ENCODE measurements around the gene FHIT. TPM values are rescaled to one million over a fixed set of nuclear protein-coding genes. Genes with fewer than 3 reads are reported as not detected.

The FHIT gene
- total and polyA plus RNA-seq, 2 of the 4 experiments (the other 2 are of a cell fraction): 0.07 TPM; not detected in 1

- no peak for DNase-seq
- no peaks in the 10 kb centered on the region for H3K27me3 ChIP-seq (ENCODE audit: control insufficient read depth, insufficient read depth, low read length)
- H3K18ac ChIP-seq (ENCODE audit: low read depth, low read length): no peak overlapping the region
- H3K27ac ChIP-seq (ENCODE audit: insufficient read depth, low read length): no peak overlapping the region
- H2BK20ac ChIP-seq (ENCODE audit: low read depth, low read length): no peak overlapping the region
- no peak overlapping the region for H2AK9ac ChIP-seq (replicated peaks; ENCODE audit: low read depth, low read length, poor library complexity)
- H3K79me1 ChIP-seq (ENCODE audit: low read depth in 1 of 2, low read length in 2 of 2): no peaks in the 10 kb centered on the region
- ChIA-PET POLR2A (ENCODE audit: unreplicated experiment) (no interaction called here), CTCF (no interaction called here)
- no peak overlapping the region for H2AK5ac ChIP-seq (ENCODE audit: low read depth, low read length)
- H3K4me3 ChIP-seq (ENCODE audit: insufficient read depth, low read depth, low read length): no peak overlapping the region
- BruUV-seq (replicated peaks): no TSS peak
- no peaks in the 10 kb centered on the region for H3K36me3 ChIP-seq (ENCODE audit: control insufficient read depth, insufficient read depth, low read length)
- dilution Hi-C loops (cut with HindIII; ENCODE audit: low sequenced_read_pairs, unreplicated experiment): no loop called here
- no peak overlapping the region for H3K56ac ChIP-seq (ENCODE audit: extremely low read depth, insufficient read depth, low read length)
- H2AFZ ChIP-seq (replicated peaks; ENCODE audit: low read length, poor library complexity): no peak overlapping the region
- no peak overlapping the region for H3K4ac ChIP-seq (ENCODE audit: low read depth, low read length)
- H3K4me1 ChIP-seq (ENCODE audit: control insufficient read depth, insufficient read depth, low read length): no peaks in the 10 kb centered on the region
- no peak overlapping the region for H3K14ac ChIP-seq (replicated peaks; ENCODE audit: low read depth, low read length)
- no peak overlapping the region for H2BK15ac ChIP-seq (ENCODE audit: low read depth, low read length)
- intact Hi-C loops (cut with micrococcal nuclease): no loop called here
- no CpG with 5 or more reads among the region's 1 CpG for WGBS, 2 experiments (ENCODE audit: extremely low coverage in 2 of 2, insufficient read length in 1 of 2)
- no peaks in the 10 kb centered on the region; the same call in 1 of the 2 replicates for H3K9me3 ChIP-seq (ENCODE audit: control insufficient read depth, insufficient read depth, low read length)
- TF ChIP-seq ELK1 (IDR thresholded peaks at IDR 0.05; ENCODE audit: borderline replicate concordance, low read depth, low read length) (no peak), NFE2L2 (IDR thresholded peaks at IDR 0.05; ENCODE audit: low read depth, low read length) (no peak), RFX5 (IDR thresholded peaks at IDR 0.05; ENCODE audit: low read depth, low read length) (no peak), CTCF (conservative IDR thresholded peaks at IDR 0.05; ENCODE audit: low read depth, low read length) (no peak), MAFK (IDR thresholded peaks at IDR 0.05; ENCODE audit: low read depth, low read length) (no peak), CEBPB (IDR thresholded peaks at IDR 0.05; ENCODE audit: low read depth, low read length) (no peak), RAD21 (IDR thresholded peaks at IDR 0.05; ENCODE audit: low read length) (no peak), CHD1 (IDR thresholded peaks at IDR 0.05; ENCODE audit: low read depth, low read length) (no peak), RCOR1 (IDR thresholded peaks at IDR 0.05; ENCODE audit: insufficient replicate concordance, low read length) (no peak), POLR2A (IDR thresholded peaks at IDR 0.05; ENCODE audit: low read depth, low read length) (no peak), FOS (IDR thresholded peaks at IDR 0.05; ENCODE audit: low read depth, low read length) (no peak), MAZ (IDR thresholded peaks at IDR 0.05; ENCODE audit: borderline replicate concordance, low read depth, low read length) (no peak), SMC3 (IDR thresholded peaks at IDR 0.05; ENCODE audit: low read depth, low read length) (no peak), BHLHE40 (IDR thresholded peaks at IDR 0.05; ENCODE audit: low read depth, low read length) (no peak), MXI1 (IDR thresholded peaks at IDR 0.05; ENCODE audit: borderline replicate concordance, low read depth, low read length) (no peak), USF2 (IDR thresholded peaks at IDR 0.05; ENCODE audit: low read depth, low read length) (no peak)
- no peak overlapping the region for H2BK120ac ChIP-seq (ENCODE audit: low read depth, low read length)
- H3K9ac ChIP-seq (ENCODE audit: low read depth, low read length): no peak overlapping the region
- H3K23ac ChIP-seq (ENCODE audit: low read depth, low read length): no peak overlapping the region
- H4K8ac ChIP-seq (ENCODE audit: low read depth in 2 of 2, low read length in 2 of 2): no peak overlapping the region
- H3K9me1 ChIP-seq (ENCODE audit: insufficient read depth, low read length): no peaks in the 10 kb centered on the region
- in situ Hi-C loops (cut with MboI; ENCODE audit: low sequenced_read_pairs): no loop called here
- no peak overlapping the region for H4K91ac ChIP-seq (ENCODE audit: insufficient read depth, low read depth, low read length)
- ATAC-seq (ENCODE audit: low read depth): no peak
- no peak overlapping the region for H3K4me2 ChIP-seq (ENCODE audit: low read depth, low read length)
- H4K20me1 ChIP-seq (ENCODE audit: insufficient read depth, low read length): no peaks in the 10 kb centered on the region
- H2BK5ac ChIP-seq (ENCODE audit: low read depth, low read length, poor library complexity, severe bottlenecking): no peak overlapping the region
- no peak overlapping the region for H4K5ac ChIP-seq (ENCODE audit: low read depth, low read length)
Observed at GRCh38 chr3:60886518-60886917, 364.7 kb downstream of the FHIT start.
